ENCODE results near the gene PKMYT1. TPM values are rescaled to one million over a fixed set of nuclear protein-coding genes. Genes with fewer than 3 reads are reported as not detected.

Gene PKMYT1
- polyA plus RNA-seq, 1 of the 3 experiments (the other 2 are of a cell fraction) = 8.5 TPM

GRCh38 chr16:3001316-3001715 lies 21.1 kb upstream of the PKMYT1 start:
- Histone ChIP-seq H3K4me2 (no peak overlapping the region), H3K4me3 (ENCODE audit: low read depth in 2 of 2, low read length in 1 of 2) (no peak overlapping the region), H3K79me2 (ENCODE audit: insufficient read depth) (no peaks in the 10 kb centered on the region), H3F3A (replicated peaks; ENCODE audit: insufficient read depth) (peaks cover 6% of the 10 kb centered on the region), H3K9me3 (no peaks in the 10 kb centered on the region), H3K27me3 (ENCODE audit: insufficient read depth) (no peaks in the 10 kb centered on the region), H3K4me1 (ENCODE audit: control insufficient read depth in 1 of 2, insufficient read depth in 2 of 2, low read depth in 1 of 2, low read length in 1 of 2) (peaks cover 0 to 3% of the 10 kb centered on the region in 2 experiments; a peak in 1 of 4 replicates), H3K27ac (ENCODE audit: low read depth in 2 of 2, low read length in 1 of 2) (no peak overlapping the region), H4K20me1 (ENCODE audit: insufficient read depth) (no peaks in the 10 kb centered on the region), H3K9me2 (no peaks in the 10 kb centered on the region), H3K9ac (no peak overlapping the region), H3K36me3 (replicated peaks in 1 of 2; ENCODE audit: control insufficient read depth in 1 of 2, insufficient read depth in 2 of 2, low read length in 1 of 2) (no peaks in the 10 kb centered on the region), H2AFZ (ENCODE audit: low read depth) (no peak overlapping the region)
- CTCF ChIA-PET = interaction anchor here (1.0 to 4.4 kb wide), 6 partner anchors 8 to 43 kb away, joined by 3 to 62 read pairs (median 3); no protein-coding TSS in a partner anchor
- TF ChIP-seq JUND (IDR thresholded peaks at IDR 0.05) (no peak), FOXJ3 (CRISPR knock-in tag; IDR thresholded peaks at IDR 0.05) (no peak), EP300 (IDR thresholded peaks at IDR 0.05; ENCODE audit: borderline replicate concordance in 1 of 2, low read depth in 1 of 2, low read length in 1 of 2) (no peak), SMC3 (IDR thresholded peaks at IDR 0.05; ENCODE audit: low read depth, low read length) (no peak), EZH2phosphoT487 (IDR thresholded peaks at IDR 0.05; ENCODE audit: borderline replicate concordance, low read depth) (no peak), POLR2AphosphoS5 (IDR thresholded peaks at IDR 0.05; ENCODE audit: low read depth, low read length) (no peak), FOSL2 (IDR thresholded peaks at IDR 0.05; ENCODE audit: borderline replicate concordance, low read depth) (no peak), ELF1 (IDR thresholded peaks at IDR 0.05) (no peak), PBX3 (IDR thresholded peaks at IDR 0.05) (no peak)
- TF ChIP-seq, protein P1, sequence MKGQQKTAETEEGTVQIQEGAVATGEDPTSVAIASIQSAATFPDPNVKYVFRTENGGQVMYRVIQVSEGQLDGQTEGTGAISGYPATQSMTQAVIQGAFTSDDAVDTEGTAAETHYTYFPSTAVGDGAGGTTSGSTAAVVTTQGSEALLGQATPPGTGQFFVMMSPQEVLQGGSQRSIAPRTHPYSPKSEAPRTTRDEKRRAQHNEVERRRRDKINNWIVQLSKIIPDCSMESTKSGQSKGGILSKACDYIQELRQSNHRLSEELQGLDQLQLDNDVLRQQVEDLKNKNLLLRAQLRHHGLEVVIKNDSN (IDR thresholded peaks at IDR 0.05; ENCODE audit: borderline replicate concordance, low read depth) = no peak
- DNase-seq = no peak
- 87% methylated on average over 6 of the region's 12 CpGs for WGBS (ENCODE audit: low lambda C conversion rate)
- POLR2A ChIA-PET = interaction anchor here (1.4 kb wide), 1 partner anchor 21 kb away, joined by 4 read pairs; the partner anchor contains the start of gene PKMYT1

GRCh38 chr16:3000540-3000939 lies 20.3 kb upstream of the PKMYT1 start:
- H2AFZ ChIP-seq (ENCODE audit: low read depth) = no peak overlapping the region
- H4K20me1 ChIP-seq (ENCODE audit: insufficient read depth) = no peaks in the 10 kb centered on the region
- WGBS (ENCODE audit: low lambda C conversion rate) = 52% methylated on average over 2 of the region's 4 CpGs
- H3K27me3 ChIP-seq (ENCODE audit: insufficient read depth) = no peaks in the 10 kb centered on the region
- no peak overlapping the region for H3K9ac ChIP-seq
- no peak for DNase-seq
- H3K9me3 ChIP-seq = no peaks in the 10 kb centered on the region
- H3K27ac ChIP-seq (ENCODE audit: low read depth in 2 of 2, low read length in 1 of 2) = no peak overlapping the region
- no peak overlapping the region for H3K4me2 ChIP-seq
- CTCF ChIA-PET = interaction anchor here (1.4 to 1.9 kb wide), 2 partner anchors 19 to 31 kb away, joined by 4 to 6 read pairs; no protein-coding TSS in a partner anchor
- no peak overlapping the region for H3K4me3 ChIP-seq (ENCODE audit: low read depth in 2 of 2, low read length in 1 of 2)
- TF ChIP-seq NFIC (IDR thresholded peaks at IDR 0.05; ENCODE audit: borderline replicate concordance) = no peak
- no peak for TF ChIP-seq ELF1 (IDR thresholded peaks at IDR 0.05)
- TF ChIP-seq, protein P2, sequence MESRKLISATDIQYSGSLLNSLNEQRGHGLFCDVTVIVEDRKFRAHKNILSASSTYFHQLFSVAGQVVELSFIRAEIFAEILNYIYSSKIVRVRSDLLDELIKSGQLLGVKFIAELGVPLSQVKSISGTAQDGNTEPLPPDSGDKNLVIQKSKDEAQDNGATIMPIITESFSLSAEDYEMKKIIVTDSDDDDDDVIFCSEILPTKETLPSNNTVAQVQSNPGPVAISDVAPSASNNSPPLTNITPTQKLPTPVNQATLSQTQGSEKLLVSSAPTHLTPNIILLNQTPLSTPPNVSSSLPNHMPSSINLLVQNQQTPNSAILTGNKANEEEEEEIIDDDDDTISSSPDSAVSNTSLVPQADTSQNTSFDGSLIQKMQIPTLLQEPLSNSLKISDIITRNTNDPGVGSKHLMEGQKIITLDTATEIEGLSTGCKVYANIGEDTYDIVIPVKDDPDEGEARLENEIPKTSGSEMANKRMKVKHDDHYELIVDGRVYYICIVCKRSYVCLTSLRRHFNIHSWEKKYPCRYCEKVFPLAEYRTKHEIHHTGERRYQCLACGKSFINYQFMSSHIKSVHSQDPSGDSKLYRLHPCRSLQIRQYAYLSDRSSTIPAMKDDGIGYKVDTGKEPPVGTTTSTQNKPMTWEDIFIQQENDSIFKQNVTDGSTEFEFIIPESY (IDR thresholded peaks at IDR 0.05; ENCODE audit: borderline replicate concordance, low read depth) = no peak
- no peaks in the 10 kb centered on the region for H3K79me2 ChIP-seq (ENCODE audit: insufficient read depth)
- POLR2A ChIA-PET = interaction anchor here (1.4 kb wide), 1 partner anchor 20 kb away, joined by 4 read pairs; the partner anchor contains the start of gene PKMYT1
- H3K36me3 ChIP-seq (replicated peaks in 1 of 2; ENCODE audit: control insufficient read depth in 1 of 2, insufficient read depth in 2 of 2, low read length in 1 of 2) = no peaks in the 10 kb centered on the region
- H3K9me2 ChIP-seq = no peaks in the 10 kb centered on the region
- H3K4me1 ChIP-seq (ENCODE audit: control insufficient read depth in 1 of 2, insufficient read depth in 2 of 2, low read depth in 1 of 2, low read length in 1 of 2) = peaks cover 0 to 3% of the 10 kb centered on the region in 2 experiments; a peak in 1 of 4 replicates
- peaks cover 6% of the 10 kb centered on the region for H3F3A ChIP-seq (replicated peaks; ENCODE audit: insufficient read depth)

All from SK-N-SH (cell line).